HepG2 (cell line): ENCODE results near the gene TACC2. TPM values are rescaled to one million over a fixed set of nuclear protein-coding genes. Genes with fewer than 3 reads are reported as not detected.

ENCODE experiments used
- ATAC-seq: fragments of 200-7000 bp; cut with Tn5 transposase; 3 replicates; pipeline ENCODE4 v1.9.1; 2020; ENCODE audit warnings: mild to moderate bottlenecking, moderate library complexity
- BruUV-seq: library from RNA; stranded (reverse); fragments of 400-500 nt; replicated peaks from 2 replicates; lab custom pipeline; 2021; lab: Mats Ljungman, UMichigan
- CTCF ChIA-PET: fragments of 300-600 bp; formaldehyde crosslinking; extraction: SDS; loops from one replicate; lab custom pipeline; 2021; ENCODE audit warnings: low total read pairs, inconsistent platforms, low intra/inter-chr PET ratio; lab: Yijun Ruan, JAX
- POLR2A ChIA-PET: fragments of 350-600 bp; sonication (Branson Sonifier 250); formaldehyde crosslinking; loops from one replicate; lab custom pipeline; 2020; ENCODE audit warnings: antibody characterized with exemption, inconsistent platforms; lab: Yijun Ruan, JAX
- DNase-seq: peaks from one replicate; pipeline ENCODE4 v3.0.0-alpha.2; 2015; ENCODE audit warnings: low spot score
- FAIRE-seq: peaks from 3 replicates; lab custom pipeline; 2011; peaks lifted over from hg19 to GRCh38; lab: Jason Lieb, UNC
- H2AFZ ChIP-seq: one replicate; pipeline ENCODE4 v1.6.1; 2011; ENCODE audit warnings: low read length, inconsistent platforms
- H3K27ac ChIP-seq: fragments of 300-600 bp; 3 replicates; pipeline ENCODE4 v1.8.0; 2011; ENCODE audit warnings: mixed run types, mild to moderate bottlenecking, mixed read lengths, low read length, inconsistent platforms; ENCODE audit not compliant: insufficient read depth; ENCODE audit errors: extremely low read length
- H3K27me3 ChIP-seq, 2 experiments: fragments of 200-600 bp in 1 of 2; 2 replicates in 1 of 2; 3 replicates in 1 of 2; pipeline versions ENCODE4 v1.6.0 to v1.8.0; 2011; ENCODE audit warnings: low read length in 2 of 2, mild to moderate bottlenecking in 2 of 2, moderate library complexity in 2 of 2, inconsistent platforms in 1 of 2; ENCODE audit not compliant: insufficient read depth in 2 of 2, control insufficient read depth in 1 of 2
- H3K36me3 ChIP-seq, 2 experiments: fragments of 200-600 bp in 1 of 2; replicated peaks in 1 of 2; 2 replicates in 1 of 2; 3 replicates in 1 of 2; pipeline versions ENCODE4 v1.5.1 to v1.8.0; 2011; ENCODE audit warnings: low read length in 2 of 2, inconsistent platforms in 1 of 2; ENCODE audit not compliant: insufficient read depth in 2 of 2, control insufficient read depth in 1 of 2
- H3K4me1 ChIP-seq: 2 replicates; pipeline ENCODE4 v1.5.1; 2012; ENCODE audit warnings: low read length, inconsistent platforms; ENCODE audit not compliant: insufficient read depth
- H3K4me2 ChIP-seq: 2 replicates; pipeline ENCODE4 v1.6.0; 2011; ENCODE audit warnings: low read depth, low read length, inconsistent platforms
- H3K4me3 ChIP-seq, 3 experiments: fragments of 200-600 bp in 1 of 3; sonication (generic), shearing (Covaris generic) in 1 of 3; replicated peaks in 1 of 3; 2 replicates each; pipeline ENCODE4 v1.5.1; 2011 to 2016; ENCODE audit warnings: low read length in 3 of 3, inconsistent platforms in 2 of 3, low read depth in 2 of 3, mild to moderate bottlenecking in 2 of 3, control low read depth in 1 of 3, mixed read lengths in 1 of 3; ENCODE audit not compliant: insufficient read depth in 1 of 3
- H3K79me2 ChIP-seq: one replicate; pipeline ENCODE4 v1.6.1; 2011; ENCODE audit warnings: low read length, inconsistent platforms; ENCODE audit not compliant: insufficient read depth
- H3K9ac ChIP-seq: 2 replicates; pipeline ENCODE4 v1.6.0; 2011; ENCODE audit warnings: mild to moderate bottlenecking, low read depth, low read length, inconsistent platforms; ENCODE audit not compliant: insufficient read depth
- H3K9me3 ChIP-seq: 2 replicates; pipeline ENCODE4 v1.5.1; 2012; ENCODE audit warnings: mild to moderate bottlenecking, low read length
- H4K20me1 ChIP-seq: 2 replicates; pipeline ENCODE4 v1.6.0; 2011; ENCODE audit warnings: inconsistent platforms, mild to moderate bottlenecking, low read length, moderate library complexity; ENCODE audit not compliant: insufficient read depth
- BCL6 ChIP-seq: IDR thresholded peaks from 2 replicates; pipeline ENCODE4 v1.6.1; 2016; ENCODE audit warnings: missing genetic modification reagents, missing compliant biosample characterization
- CBX1 ChIP-seq: IDR thresholded peaks from one replicate; pipeline ENCODE4 v1.6.1; 2016; ENCODE audit warnings: antibody characterized with exemption, low read depth
- GATAD1 ChIP-seq: IDR thresholded peaks from 2 replicates; pipeline ENCODE4 v1.6.1; 2016; ENCODE audit warnings: missing genetic modification reagents, missing compliant biosample characterization
- IKZF1 ChIP-seq: fragments of 450-650 bp; IDR thresholded peaks from 2 replicates; pipeline ENCODE4 v1.7.1; 2016
- MED8 ChIP-seq: sonication (generic); formaldehyde crosslinking; IDR thresholded peaks from 2 replicates; pipeline ENCODE4 v1.8.1; 2023; ENCODE audit warnings: mild to moderate bottlenecking, missing genetic modification reagents; ENCODE audit not compliant: insufficient replicate concordance
- PHF8 ChIP-seq: sonication (generic); formaldehyde crosslinking; IDR thresholded peaks from 2 replicates; pipeline ENCODE4 v1.5.0; 2020; ENCODE audit warnings: missing genetic modification reagents
- PTBP1 ChIP-seq: fragments of 200-400 bp; formaldehyde crosslinking; IDR thresholded peaks from 2 replicates; pipeline ENCODE4 v1.6.1; 2018; ENCODE audit warnings: low read length, low read depth; ENCODE audit not compliant: poor library complexity, severe bottlenecking
- SMC3 ChIP-seq: IDR thresholded peaks from 2 replicates; pipeline ENCODE4 v1.6.1; 2011; ENCODE audit warnings: low read length, improper control_type of control experiment
- STAG1 ChIP-seq: sonication (generic); formaldehyde crosslinking; IDR thresholded peaks from 2 replicates; pipeline ENCODE4 v1.4.0; 2020; ENCODE audit warnings: missing genetic modification reagents
- ZEB1 ChIP-seq: IDR thresholded peaks from 2 replicates; pipeline ENCODE4 v1.6.1; 2012; ENCODE audit warnings: mild to moderate bottlenecking, low read depth, inconsistent platforms; ENCODE audit not compliant: insufficient replicate concordance
- ZNF343 ChIP-seq: sonication (generic); formaldehyde crosslinking; IDR thresholded peaks from 2 replicates; pipeline ENCODE4 v1.4.0; 2020; ENCODE audit warnings: mild to moderate bottlenecking, missing genetic modification reagents
- ZNF605 ChIP-seq: sonication (generic); formaldehyde crosslinking; IDR thresholded peaks from 2 replicates; pipeline ENCODE4 v1.8.0; 2022; ENCODE audit warnings: mild to moderate bottlenecking, missing genetic modification reagents
- ZNF788 ChIP-seq: sonication (generic); formaldehyde crosslinking; IDR thresholded peaks from 2 replicates; pipeline ENCODE4 v1.5.0; 2020; ENCODE audit warnings: mild to moderate bottlenecking, missing genetic modification reagents, borderline replicate concordance
- ZNF850 ChIP-seq: sonication (generic); formaldehyde crosslinking; conservative IDR thresholded peaks from 2 replicates; pipeline ENCODE4 v1.9.0; 2021; ENCODE audit warnings: mild to moderate bottlenecking, missing genetic modification reagents
- WGBS: methylation state at CpG from one replicate; pipeline ENCODE4 v1.1.6; 2017; ENCODE audit warnings: low lambda C conversion rate; 5-methylcytosine and 5-hydroxymethylcytosine counted together
- in situ Hi-C: cut with HindIII; loops from 2 replicates; pipeline ENCODE4 v1.10.0; 2017; ENCODE audit warnings: low pct_unique_long_range_greater_than_20kb; ENCODE audit not compliant: extremely low pct_ligation_motif_present
- intact Hi-C: fragments of 100-400 bp; cut with micrococcal nuclease; formaldehyde crosslinking; loops from one replicate; pipeline ENCODE4 v1.10.0; 2022; ENCODE audit not compliant: unreplicated experiment
- polyA plus RNA-seq, 8 experiments: library from polyadenylated mRNA; depleted of rRNA in 3 of 8; stranded (reverse) in 7 of 8; unstranded in 1 of 8; fragments of >200 nt; fragmentation: Illumina TruSeq in 4 of 8; extraction: Trizol in 4 of 8; gene quantifications; 2 replicates each; pipeline versions ENCODE4 v1.2.1 to v1.2.3, GENCODE V29; 2011 to 2016; ENCODE audit warnings: low read depth in 4 of 8, missing spikeins in 1 of 8, mixed read lengths in 1 of 8; ENCODE audit not compliant: insufficient read depth in 1 of 8
- total RNA-seq, 5 experiments: library from RNA; depleted of rRNA; stranded (reverse); fragments of >200 nt; fragmentation: Illumina TruSeq; extraction: Trizol; gene quantifications; 2 replicates each; pipeline ENCODE4 v1.2.3, GENCODE V29; 2016; ENCODE audit warnings: low read depth in 1 of 5
- TF ChIP-seq, protein P1 (sequence below): sonication (generic); formaldehyde crosslinking; IDR thresholded peaks from 2 replicates; pipeline ENCODE4 v1.5.0; 2020; ENCODE audit warnings: mild to moderate bottlenecking, missing genetic modification reagents, moderate library complexity
- TF ChIP-seq, protein P2 (sequence below): sonication (generic); formaldehyde crosslinking; conservative IDR thresholded peaks from 2 replicates; pipeline ENCODE4 v1.4.0; 2020; ENCODE audit warnings: missing genetic modification reagents

TACC2 gene
- total and polyA plus RNA-seq, 2 of the 13 experiments (the other 11 are each of a cell fraction or from before 2014, with no cell fraction given) = 11.8 to 16.0 TPM

DNA sequence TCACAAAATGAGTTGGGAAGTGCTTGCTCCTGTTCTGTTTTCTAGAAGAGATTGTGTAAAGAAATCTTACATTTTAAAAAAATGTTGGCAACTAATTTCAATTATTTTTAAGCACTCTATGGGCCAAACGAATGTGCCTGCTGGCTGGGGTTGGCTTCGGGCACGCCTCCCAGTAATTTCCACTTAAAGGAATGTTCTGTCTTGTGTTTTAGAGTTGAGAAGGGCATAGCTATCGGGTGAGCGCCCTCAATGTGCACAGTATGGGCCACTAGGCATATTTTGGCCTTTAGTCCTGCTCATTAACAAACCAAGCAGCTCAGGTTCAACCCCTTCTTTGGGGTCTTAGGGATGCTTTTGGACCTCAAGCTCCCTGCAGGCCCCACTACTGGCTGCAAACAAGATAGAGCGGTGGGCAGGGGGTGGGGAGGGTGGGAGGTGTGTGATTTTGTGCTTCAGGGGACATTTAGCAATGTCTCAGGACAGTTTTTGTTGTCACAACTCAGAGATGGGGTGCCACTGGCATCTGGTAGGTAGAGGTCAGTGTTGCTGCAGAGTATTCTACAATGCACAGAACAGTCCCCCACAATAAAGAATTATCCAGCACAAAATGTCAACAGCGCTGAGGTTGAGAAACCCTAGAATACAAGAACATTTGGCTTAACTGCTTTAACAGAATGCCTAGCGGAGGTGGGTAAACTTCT, 40.7 kb downstream of the TACC2 start:
- H3K4me1 ChIP-seq = peaks cover 21% of the 10 kb centered on the region
- H3K27ac ChIP-seq = no peak overlapping the region
- H4K20me1 ChIP-seq = no peaks in the 10 kb centered on the region
- in situ Hi-C loops (no loop called here), intact Hi-C loops (no loop called here)
- H3K27me3 ChIP-seq = no peaks in the 10 kb centered on the region
- H3K9ac ChIP-seq = no peak overlapping the region
- CTCF ChIA-PET = no interaction called here
- no peak overlapping the region for H2AFZ ChIP-seq
- FAIRE-seq = peak; percentile 64
- H3K4me3 ChIP-seq = no peak overlapping the region
- WGBS = 47% methylated on average over 8 of the region's 8 CpGs
- peak; percentile 85 for ATAC-seq
- DNase-seq = no peak
- no TSS peak for BruUV-seq
- H3K79me2 ChIP-seq = no peaks in the 10 kb centered on the region
- POLR2A ChIA-PET = no interaction called here
- H3K36me3 ChIP-seq = no peaks in the 10 kb centered on the region
- no peak overlapping the region for H3K4me2 ChIP-seq
- TF ChIP-seq ZNF788 (CRISPR knock-in tag) (no peak), PTBP1 (no peak), PHF8 (CRISPR knock-in tag) (no peak), ZEB1 (no peak), BCL6 (no peak), SMC3 (0 out of 2 replicates have a peak, but pooled peaks have one; percentile 13), STAG1 (peak; percentile 55), CBX1 (no peak), ZNF343 (no peak), ZNF605 (CRISPR knock-in tag) (no peak), IKZF1 (no peak), MED8 (CRISPR knock-in tag) (no peak), ZNF850 (CRISPR knock-in tag) (no peak), GATAD1 (no peak)
- TF ChIP-seq, protein P1, sequence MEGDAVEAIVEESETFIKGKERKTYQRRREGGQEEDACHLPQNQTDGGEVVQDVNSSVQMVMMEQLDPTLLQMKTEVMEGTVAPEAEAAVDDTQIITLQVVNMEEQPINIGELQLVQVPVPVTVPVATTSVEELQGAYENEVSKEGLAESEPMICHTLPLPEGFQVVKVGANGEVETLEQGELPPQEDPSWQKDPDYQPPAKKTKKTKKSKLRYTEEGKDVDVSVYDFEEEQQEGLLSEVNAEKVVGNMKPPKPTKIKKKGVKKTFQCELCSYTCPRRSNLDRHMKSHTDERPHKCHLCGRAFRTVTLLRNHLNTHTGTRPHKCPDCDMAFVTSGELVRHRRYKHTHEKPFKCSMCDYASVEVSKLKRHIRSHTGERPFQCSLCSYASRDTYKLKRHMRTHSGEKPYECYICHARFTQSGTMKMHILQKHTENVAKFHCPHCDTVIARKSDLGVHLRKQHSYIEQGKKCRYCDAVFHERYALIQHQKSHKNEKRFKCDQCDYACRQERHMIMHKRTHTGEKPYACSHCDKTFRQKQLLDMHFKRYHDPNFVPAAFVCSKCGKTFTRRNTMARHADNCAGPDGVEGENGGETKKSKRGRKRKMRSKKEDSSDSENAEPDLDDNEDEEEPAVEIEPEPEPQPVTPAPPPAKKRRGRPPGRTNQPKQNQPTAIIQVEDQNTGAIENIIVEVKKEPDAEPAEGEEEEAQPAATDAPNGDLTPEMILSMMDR (CRISPR knock-in tag) = peak; percentile 57
- TF ChIP-seq, protein P2, sequence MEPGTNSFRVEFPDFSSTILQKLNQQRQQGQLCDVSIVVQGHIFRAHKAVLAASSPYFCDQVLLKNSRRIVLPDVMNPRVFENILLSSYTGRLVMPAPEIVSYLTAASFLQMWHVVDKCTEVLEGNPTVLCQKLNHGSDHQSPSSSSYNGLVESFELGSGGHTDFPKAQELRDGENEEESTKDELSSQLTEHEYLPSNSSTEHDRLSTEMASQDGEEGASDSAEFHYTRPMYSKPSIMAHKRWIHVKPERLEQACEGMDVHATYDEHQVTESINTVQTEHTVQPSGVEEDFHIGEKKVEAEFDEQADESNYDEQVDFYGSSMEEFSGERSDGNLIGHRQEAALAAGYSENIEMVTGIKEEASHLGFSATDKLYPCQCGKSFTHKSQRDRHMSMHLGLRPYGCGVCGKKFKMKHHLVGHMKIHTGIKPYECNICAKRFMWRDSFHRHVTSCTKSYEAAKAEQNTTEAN (CRISPR knock-in tag) = no peak
- TF ChIP-seq, all 625 proteins: peak for 3
- H3K9me3 ChIP-seq = no peaks in the 10 kb centered on the region
